Femur (tissue), 1 donor: ENCODE results near the gene GPC6.

Experiments
- DNase-seq: peaks from one replicate; pipeline ENCODE4 v3.0.0-alpha.2; 2017

The GPC6 gene

DNA sequence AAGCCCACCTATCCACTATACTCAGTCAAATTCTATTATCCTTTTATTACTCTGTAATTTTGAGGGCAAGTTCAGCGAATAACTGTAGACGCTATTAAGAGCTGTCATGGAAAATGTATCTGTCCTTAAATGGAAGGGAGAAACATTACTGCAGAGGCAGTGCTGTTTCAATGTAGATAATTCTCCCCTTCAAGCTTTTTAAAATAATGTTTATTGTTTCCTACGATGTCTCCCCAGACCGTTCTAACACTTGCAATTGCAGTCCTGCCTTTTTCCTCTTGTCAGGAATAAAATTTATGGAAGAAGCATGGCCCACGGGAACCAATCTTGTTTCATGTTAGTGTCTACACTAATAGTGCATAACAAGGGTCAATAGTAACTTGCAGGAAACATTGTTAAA is 159.5 kb downstream of the GPC6 start:
- no peak for DNase-seq

DNA sequence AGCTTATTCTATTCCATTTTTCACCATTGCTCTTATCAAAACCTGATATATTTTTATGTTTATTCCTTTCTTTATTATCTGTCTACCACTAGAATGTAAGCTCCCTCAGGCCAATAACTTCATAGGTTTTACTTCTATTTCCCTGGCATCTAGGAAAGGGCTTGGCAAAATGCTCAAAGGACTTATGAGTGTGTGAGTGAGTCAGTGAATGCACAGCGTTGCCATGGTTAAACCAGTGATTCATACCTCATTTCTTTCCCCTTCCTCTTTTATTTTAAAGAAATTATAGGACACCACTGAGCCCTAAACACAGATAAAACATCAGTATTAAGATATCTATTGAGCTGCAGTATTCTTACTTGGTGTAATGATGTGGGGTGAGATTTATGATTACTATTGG is 162.1 kb downstream of the GPC6 start:
- DNase-seq = no peak

- DNase-seq = no peak
Observed at GRCh38 chr13:93397619-93398018, 171.0 kb downstream of the GPC6 start.

DNA sequence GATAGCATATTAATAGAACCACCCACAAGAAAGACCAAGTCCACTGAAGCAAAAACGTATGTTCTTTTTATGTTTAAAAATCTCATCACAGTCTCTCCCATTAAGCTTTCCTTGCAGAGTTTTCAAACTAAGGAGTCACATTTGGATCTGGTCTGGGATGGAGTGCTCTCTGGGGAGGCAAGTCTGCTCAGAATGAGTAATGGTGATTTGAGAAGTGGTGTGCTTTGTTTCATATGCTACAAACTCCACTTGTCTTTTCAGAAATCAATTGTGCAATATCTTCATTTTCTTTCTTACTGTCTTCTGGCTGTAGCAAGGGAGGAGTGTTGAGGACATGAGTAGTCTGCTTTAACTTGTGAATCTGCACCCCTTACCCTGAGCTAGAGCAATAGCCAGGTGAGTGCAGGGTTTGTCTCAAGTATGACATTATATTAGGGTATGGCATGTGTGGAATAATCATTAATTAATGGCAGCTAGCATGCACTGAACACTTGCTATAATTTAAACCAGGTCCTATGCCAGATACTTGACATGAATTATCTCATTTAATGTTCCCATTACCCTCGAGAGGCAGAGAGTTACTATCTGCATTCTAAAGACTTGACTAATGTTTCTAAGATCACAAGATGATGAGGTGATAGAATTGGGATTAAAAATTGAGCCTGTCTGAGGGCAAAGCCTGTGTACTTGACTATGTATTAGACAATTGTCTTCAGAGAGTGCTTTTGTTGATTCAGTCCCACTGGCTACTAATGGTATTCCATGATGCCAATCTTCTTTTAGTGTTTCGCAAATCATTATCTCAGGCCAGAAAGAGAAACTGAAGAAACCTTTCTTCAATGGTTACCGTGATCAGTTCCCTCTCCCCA is 171.8 kb downstream of the GPC6 start:
- DNase-seq = no peak

DNA sequence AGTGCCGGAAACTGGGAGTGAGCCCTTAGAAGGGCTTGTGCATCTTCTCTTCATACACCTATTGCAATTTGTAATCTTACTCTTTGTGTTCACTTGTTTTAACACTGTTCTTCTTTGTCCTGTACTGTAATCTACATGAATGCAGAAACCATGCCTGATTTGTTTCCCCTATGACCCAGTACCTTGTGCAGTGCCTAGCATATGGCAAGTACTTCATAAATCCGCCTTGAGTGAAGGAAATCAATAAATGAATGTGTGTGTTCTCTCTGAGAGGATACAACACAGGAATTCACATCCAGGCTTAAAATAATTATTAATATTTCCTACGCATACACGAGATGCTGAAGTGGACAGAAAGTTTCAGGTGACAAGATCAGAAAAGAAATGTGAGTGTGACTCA is 172.6 kb downstream of the GPC6 start:
- no peak for DNase-seq

- no peak for DNase-seq
Observed at GRCh38 chr13:93406136-93406535, 179.5 kb downstream of the GPC6 start.

DNA sequence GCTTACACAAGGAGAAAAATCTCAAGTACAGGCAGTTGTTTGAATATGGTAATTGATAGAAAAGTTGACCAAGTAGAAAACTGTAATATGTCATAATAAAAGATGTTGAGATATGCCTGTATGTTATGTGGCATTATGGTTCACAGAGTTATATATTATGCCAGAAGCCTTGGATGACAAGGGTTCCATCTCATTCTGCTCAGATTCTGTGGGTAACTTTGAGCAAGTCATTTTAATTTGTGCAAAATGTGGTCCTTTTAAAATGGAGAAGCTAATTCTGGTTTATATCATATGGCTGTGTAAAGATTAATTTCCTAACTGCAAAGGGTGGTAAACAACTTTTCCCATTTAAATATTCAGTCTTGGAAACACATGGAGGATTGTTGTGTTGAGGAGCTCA is 180.9 kb downstream of the GPC6 start:
- DNase-seq = no peak

GRCh38 chr13:93409001-93409400 is 182.4 kb downstream of the GPC6 start:
- DNase-seq = no peak

GRCh38 chr13:93409816-93410215 is 183.2 kb downstream of the GPC6 start:
- no peak for DNase-seq

DNA sequence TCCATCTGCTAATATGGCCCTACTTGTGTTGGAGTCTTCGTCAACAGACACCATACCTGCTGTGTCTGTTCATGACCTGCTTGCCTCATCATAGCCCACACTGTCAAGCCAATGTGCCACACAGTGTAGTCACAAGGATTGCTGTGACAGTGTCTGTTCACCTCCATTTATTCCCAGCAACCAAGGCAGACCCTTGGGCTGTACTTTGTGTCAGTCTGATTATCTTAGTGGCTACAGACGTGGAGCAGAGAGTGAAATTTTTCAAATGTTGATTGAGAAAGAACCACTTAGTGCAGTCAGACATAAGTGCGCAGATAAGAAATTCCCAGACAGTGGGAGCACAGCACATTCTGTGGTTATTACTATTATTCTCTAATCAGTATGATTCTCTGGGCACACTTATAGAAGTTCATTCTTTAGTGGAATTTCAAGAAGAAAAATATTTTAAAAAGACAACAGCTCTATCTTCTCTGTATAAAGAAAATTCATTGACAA is 184.6 kb downstream of the GPC6 start:
- DNase-seq = no peak

- no peak for DNase-seq
Observed at GRCh38 chr13:93412676-93413075, 186.1 kb downstream of the GPC6 start.

- DNase-seq = no peak
Observed at GRCh38 chr13:93413972-93414717, 187.5 kb downstream of the GPC6 start.

GRCh38 chr13:93416736-93417355 is 190.2 kb downstream of the GPC6 start:
- no peak for DNase-seq

- DNase-seq = no peak
Observed at GRCh38 chr13:93418398-93418797, 191.8 kb downstream of the GPC6 start.

GRCh38 chr13:93420206-93420605 is 193.6 kb downstream of the GPC6 start:
- no peak for DNase-seq

GRCh38 chr13:93420887-93421286 is 194.3 kb downstream of the GPC6 start:
- no peak for DNase-seq

GRCh38 chr13:93422980-93423543 is 196.5 kb downstream of the GPC6 start:
- no peak for DNase-seq

- DNase-seq = no peak
Observed at GRCh38 chr13:93425411-93425810, 198.8 kb downstream of the GPC6 start.

GRCh38 chr13:93430381-93430780 is 203.8 kb downstream of the GPC6 start:
- DNase-seq = no peak

DNA sequence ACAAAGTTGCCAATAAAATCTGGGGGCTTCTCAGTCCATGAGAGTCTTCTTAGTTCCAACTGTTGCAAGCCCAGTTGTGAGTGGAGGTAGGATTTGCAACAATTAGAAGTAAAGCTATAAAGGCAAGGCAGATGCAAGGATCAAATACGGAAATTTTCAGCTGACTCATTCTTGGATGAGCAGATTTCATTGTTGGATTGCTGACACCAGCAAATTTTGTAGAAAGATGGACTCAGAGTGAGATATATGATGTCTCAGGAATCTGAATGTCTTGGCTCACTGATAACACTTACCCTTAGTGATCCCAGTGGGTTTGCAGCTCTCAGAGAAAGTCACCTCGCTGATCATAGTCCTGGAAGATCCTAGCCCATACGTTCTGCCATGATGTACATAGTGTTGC is 209.0 kb downstream of the GPC6 start:
- DNase-seq = no peak

GRCh38 chr13:93437081-93437480 is 210.5 kb downstream of the GPC6 start:
- no peak for DNase-seq

DNA sequence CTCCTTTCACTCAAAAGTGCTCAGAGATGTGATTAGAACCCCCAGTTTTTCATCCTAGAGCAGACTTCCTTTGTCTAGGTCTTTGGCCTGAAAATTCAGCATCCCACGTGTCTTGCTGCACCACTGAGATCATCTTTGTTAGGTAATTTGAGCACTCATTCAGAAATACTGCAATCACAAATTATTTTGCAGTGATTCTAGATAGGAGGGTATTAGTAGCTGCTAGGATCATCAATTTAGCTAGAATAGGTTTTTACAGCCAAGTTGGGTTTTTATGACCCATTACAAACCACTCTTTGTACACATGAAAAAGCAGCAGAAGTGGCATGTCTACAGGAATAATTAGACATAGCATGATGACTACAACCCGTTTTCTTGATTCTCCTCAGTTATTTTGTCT is 219.6 kb downstream of the GPC6 start:
- no peak for DNase-seq

- no peak for DNase-seq
Observed at GRCh38 chr13:93450191-93450621, 223.6 kb downstream of the GPC6 start.
